ENCODE measurements around the gene MELTF. TPM values are rescaled to one million over a fixed set of nuclear protein-coding genes. Genes with fewer than 3 reads are reported as not detected.

Gene MELTF
- total RNA-seq, 4 donors from 2014 or later = 3.0 to 20.6 (median 10.3) TPM

DNA sequence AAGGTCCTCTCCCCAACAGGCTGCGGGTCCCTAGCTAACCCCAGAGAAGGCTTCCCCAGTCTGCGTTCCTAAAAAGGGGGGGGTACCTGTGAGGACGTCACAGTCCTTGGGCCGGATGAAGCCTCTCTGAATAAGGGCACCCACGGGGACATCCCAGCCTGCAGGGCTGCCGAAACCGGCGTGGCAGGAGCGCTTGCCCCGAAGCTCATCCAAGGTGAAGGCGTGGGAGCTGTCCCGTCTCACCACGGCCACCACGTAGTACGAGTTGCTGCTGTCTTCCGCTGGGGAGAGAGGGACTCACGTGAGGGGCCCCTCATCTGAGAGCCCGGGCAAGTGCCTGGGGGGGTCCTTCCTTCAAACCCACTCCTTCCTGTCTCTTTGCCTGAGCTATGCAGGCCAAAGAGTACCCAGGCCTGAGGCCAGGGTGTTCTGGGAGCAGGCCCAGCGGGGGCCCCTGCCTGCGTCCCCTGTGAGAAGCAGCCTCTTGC is 20.0 kb downstream of the MELTF start:
- Histone ChIP-seq H3K27ac (no peak overlapping the region), H3K4me3 (no peak overlapping the region), H3K36me3 (no peaks in the 10 kb centered on the region), H3K4me1 (no peaks in the 10 kb centered on the region), H3K9me3 (no peaks in the 10 kb centered on the region), H3K27me3 (no peaks in the 10 kb centered on the region)
- TF ChIP-seq POLR2AphosphoS5 (IDR thresholded peaks at IDR 0.05) = no peak
- TF ChIP-seq CTCF (IDR thresholded peaks at IDR 0.05) = no peak
- TF ChIP-seq POLR2A (IDR thresholded peaks at IDR 0.05) = no peak
- TF ChIP-seq EP300 (IDR thresholded peaks at IDR 0.05; ENCODE audit: low read depth) = no peak
- intact Hi-C loops (cut with DNase I; ENCODE audit: low total_unique reads) = no loop called here
- in situ Hi-C loops (cut with MboI; ENCODE audit: low pct_ligation_motif_present in 1 of 4, low pct_unique_long_range_greater_than_20kb in 1 of 4, low sequenced_read_pairs in 3 of 4) = no loop called here
- no peak for DNase-seq
- 83 to 90% methylated on average over 2 to 20 of the region's 20 CpGs for WGBS, 2 donors (ENCODE audit: low coverage in 1 of 2)

DNA sequence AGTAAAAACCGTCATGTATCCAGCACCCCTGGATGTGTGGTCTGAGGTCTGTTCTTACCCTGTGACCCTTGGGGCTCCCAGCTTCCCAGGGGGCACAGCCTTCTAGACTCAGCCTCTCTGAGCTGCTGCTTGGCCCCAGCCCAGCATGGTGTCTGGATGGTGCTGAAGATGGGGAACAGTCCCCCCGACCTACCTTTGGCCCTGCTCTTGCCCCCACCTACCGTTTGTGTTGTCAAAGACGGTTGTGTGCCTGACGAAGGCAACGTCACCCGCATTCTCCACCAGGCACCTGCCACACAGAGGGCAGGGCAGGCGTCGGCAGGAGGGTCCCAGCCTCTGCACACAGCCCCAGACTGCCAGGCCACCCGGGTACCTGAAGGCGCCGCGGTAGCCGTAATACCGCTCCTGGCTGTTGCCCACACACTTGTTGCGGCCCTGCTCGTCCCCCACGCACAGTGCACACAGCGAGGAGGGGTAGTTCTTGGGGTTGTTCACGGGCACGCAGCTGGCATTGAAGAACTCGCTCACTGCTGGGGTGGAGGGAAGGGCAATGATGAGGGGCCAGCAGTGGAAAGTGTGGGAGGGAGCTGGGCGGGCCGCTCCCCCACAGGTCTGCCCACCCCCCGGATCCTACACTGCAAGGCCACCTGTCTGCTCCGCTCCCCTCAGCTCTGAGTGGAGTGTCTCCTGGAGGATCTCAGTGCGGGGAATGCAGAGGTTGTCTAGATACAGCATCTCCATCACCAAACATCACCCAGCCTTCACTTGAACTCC is 21.0 kb downstream of the MELTF start:
- TF ChIP-seq POLR2A (IDR thresholded peaks at IDR 0.05) (no peak), CTCF (IDR thresholded peaks at IDR 0.05) (no peak), POLR2AphosphoS5 (IDR thresholded peaks at IDR 0.05) (no peak), EP300 (IDR thresholded peaks at IDR 0.05; ENCODE audit: low read depth) (no peak)
- intact Hi-C loops (cut with DNase I; ENCODE audit: low total_unique reads) (no loop called here), in situ Hi-C loops (cut with MboI; ENCODE audit: low pct_ligation_motif_present in 1 of 4, low pct_unique_long_range_greater_than_20kb in 1 of 4, low sequenced_read_pairs in 3 of 4) (no loop called here)
- Histone ChIP-seq H3K4me1 (peaks cover 0 to 7% (median 5%) of the 10 kb centered on the region in 4 donors), H3K27ac (no peak overlapping the region), H3K4me3 (no peak overlapping the region), H3K9me3 (no peaks in the 10 kb centered on the region), H3K36me3 (no peaks in the 10 kb centered on the region), H3K27me3 (no peaks in the 10 kb centered on the region)
- WGBS, 2 donors (ENCODE audit: low coverage in 1 of 2) = 94% methylated on average over 18 of the region's 27 CpGs; no CpG with 5 or more reads in 1 of the 2 donors
- DNase-seq = no peak

DNA sequence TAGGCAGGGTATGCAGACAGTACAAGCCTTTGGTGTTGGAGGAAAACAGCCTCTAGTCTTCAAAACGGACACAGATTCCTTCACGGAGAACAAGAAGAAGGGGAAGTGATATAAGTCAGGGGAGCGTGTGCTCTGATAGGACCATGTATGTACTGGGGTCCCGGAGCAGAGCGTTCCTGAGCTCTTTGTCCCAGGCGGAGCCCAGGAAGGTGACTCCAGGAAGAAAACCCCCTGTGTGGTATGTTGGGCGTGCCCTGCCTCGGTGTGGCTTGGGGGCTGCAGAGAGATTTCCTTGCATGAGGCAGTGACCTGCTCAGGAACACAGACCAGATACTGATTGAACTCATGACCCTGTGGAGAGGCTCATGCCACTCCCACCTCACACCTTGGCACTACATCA is 21.7 kb downstream of the MELTF start:
- H3K27ac ChIP-seq = no peak overlapping the region
- H3K36me3 ChIP-seq = no peaks in the 10 kb centered on the region
- WGBS, 2 donors (ENCODE audit: low coverage in 1 of 2) = 81 to 88% methylated on average over 8 of the region's 8 CpGs
- H3K9me3 ChIP-seq = no peaks in the 10 kb centered on the region
- H3K4me3 ChIP-seq = no peak overlapping the region
- DNase-seq = no peak
- in situ Hi-C loops (cut with MboI; ENCODE audit: low pct_ligation_motif_present in 1 of 4, low pct_unique_long_range_greater_than_20kb in 1 of 4, low sequenced_read_pairs in 3 of 4) (no loop called here), intact Hi-C loops (cut with DNase I; ENCODE audit: low total_unique reads) (no loop called here)
- no peaks in the 10 kb centered on the region for H3K27me3 ChIP-seq
- peaks cover 0 to 9% (median 8%) of the 10 kb centered on the region in 4 donors for H3K4me1 ChIP-seq
- no peak for TF ChIP-seq CTCF (IDR thresholded peaks at IDR 0.05)
- TF ChIP-seq EP300 (IDR thresholded peaks at IDR 0.05; ENCODE audit: low read depth) = no peak
- TF ChIP-seq POLR2AphosphoS5 (IDR thresholded peaks at IDR 0.05) = no peak
- TF ChIP-seq POLR2A (IDR thresholded peaks at IDR 0.05) = no peak

- Histone ChIP-seq H3K4me3 (no peak overlapping the region), H3K4me1 (peaks cover 0 to 11% (median 8%) of the 10 kb centered on the region in 4 donors), H3K9me3 (no peaks in the 10 kb centered on the region), H3K27me3 (no peaks in the 10 kb centered on the region), H3K36me3 (no peaks in the 10 kb centered on the region), H3K27ac (no peak overlapping the region)
- intact Hi-C loops (cut with DNase I; ENCODE audit: low total_unique reads) (no loop called here), in situ Hi-C loops (cut with MboI; ENCODE audit: low pct_ligation_motif_present in 1 of 4, low pct_unique_long_range_greater_than_20kb in 1 of 4, low sequenced_read_pairs in 3 of 4) (no loop called here)
- no peak for TF ChIP-seq EP300 (IDR thresholded peaks at IDR 0.05; ENCODE audit: low read depth)
- TF ChIP-seq POLR2A (IDR thresholded peaks at IDR 0.05) = no peak
- no peak for TF ChIP-seq POLR2AphosphoS5 (IDR thresholded peaks at IDR 0.05)
- no peak for TF ChIP-seq CTCF (IDR thresholded peaks at IDR 0.05)
- DNase-seq = no peak
- 68 to 93% methylated on average over 3 to 12 of the region's 12 CpGs for WGBS, 2 donors (ENCODE audit: low coverage in 1 of 2)
These were observed 22.2 kb downstream of the MELTF start for GRCh38 chr3:197007296-197007940.
